OCI-M2 (cell line): ENCODE data around the gene PHKG1.
"Not testable (repeated sequence)": the region's sequence is repeated elsewhere in the genome, so short reads cannot be mapped to it uniquely, and the experiment has no call there.

ENCODE experiments used
- DNase-seq: peaks from one replicate; lab custom pipeline; 2025; ENCODE audit not compliant: unreplicated experiment; lab: John Stamatoyannopoulos, UW

PHKG1 gene

GRCh38 chr7:56083150-56083785 lies 9.5 kb downstream of the PHKG1 start:
- DNase-seq, result no peak

GRCh38 chr7:56081626-56082340 lies 11.0 kb downstream of the PHKG1 start:
- DNase-seq, result no peak

- DNase-seq, result not testable (repeated sequence)
These were observed 11.9 kb downstream of the PHKG1 start for GRCh38 chr7:56080726-56081435.

- DNase-seq, result no peak
These were observed 13.1 kb downstream of the PHKG1 start for GRCh38 chr7:56079450-56080185.

GRCh38 chr7:56078196-56078595 lies 14.6 kb downstream of the PHKG1 start:
- DNase-seq, result no peak

GRCh38 chr7:56077681-56078080 lies 15.1 kb downstream of the PHKG1 start:
- no peak for DNase-seq

GRCh38 chr7:56074371-56074791 lies 18.4 kb downstream of the PHKG1 start:
- DNase-seq, result no peak

GRCh38 chr7:56066376-56066775 lies 26.4 kb downstream of the PHKG1 start:
- not testable (repeated sequence) for DNase-seq

GRCh38 chr7:56063882-56064625 lies 28.7 kb downstream of the PHKG1 start, which contains the start of gene SUMF2:
TSS of gene SUMF2 (plus strand) at chr7:56064286. CDS start at chr7:56064312, 26 bp downstream.
- DNase-seq, result peak; percentile 30

- peak; percentile 30 for DNase-seq
These were observed 29.3 kb downstream of the PHKG1 start for GRCh38 chr7:56063500-56063881.

GRCh38 chr7:56062382-56062781 lies 30.4 kb downstream of the PHKG1 start:
- no peak for DNase-seq

- DNase-seq, result no peak
These were observed 38.8 kb downstream of the PHKG1 start for GRCh38 chr7:56053993-56054392.

GRCh38 chr7:56053379-56053778 lies 39.4 kb downstream of the PHKG1 start:
- DNase-seq, result no peak

GRCh38 chr7:56051339-56052191 lies 41.2 kb downstream of the PHKG1 start, which contains the start of the genes CCT6A and PSPH:
TSS of gene CCT6A (plus strand) at chr7:56051765. CDS start at chr7:56051849, 84 bp downstream.
TSS of gene PSPH (minus strand) at chr7:56051444. CDS start at chr7:56021212, 30,232 bp downstream.
- peak; percentile 54 for DNase-seq

GRCh38 chr7:56051053-56051338 lies 41.8 kb downstream of the PHKG1 start:
- no peak for DNase-seq

GRCh38 chr7:56048763-56049162 lies 44.0 kb downstream of the PHKG1 start:
- DNase-seq, result not testable (repeated sequence)

- no peak for DNase-seq
These were observed 44.5 kb downstream of the PHKG1 start for GRCh38 chr7:56048245-56048644.

- not testable (repeated sequence) for DNase-seq
These were observed 45.2 kb downstream of the PHKG1 start for GRCh38 chr7:56047446-56048116.
